ENCODE data around the gene IPPK.

GRCh38 chr9:92589923-92590322 is 80.0 kb downstream of the IPPK start:
- TF ChIP-seq, protein P1, sequence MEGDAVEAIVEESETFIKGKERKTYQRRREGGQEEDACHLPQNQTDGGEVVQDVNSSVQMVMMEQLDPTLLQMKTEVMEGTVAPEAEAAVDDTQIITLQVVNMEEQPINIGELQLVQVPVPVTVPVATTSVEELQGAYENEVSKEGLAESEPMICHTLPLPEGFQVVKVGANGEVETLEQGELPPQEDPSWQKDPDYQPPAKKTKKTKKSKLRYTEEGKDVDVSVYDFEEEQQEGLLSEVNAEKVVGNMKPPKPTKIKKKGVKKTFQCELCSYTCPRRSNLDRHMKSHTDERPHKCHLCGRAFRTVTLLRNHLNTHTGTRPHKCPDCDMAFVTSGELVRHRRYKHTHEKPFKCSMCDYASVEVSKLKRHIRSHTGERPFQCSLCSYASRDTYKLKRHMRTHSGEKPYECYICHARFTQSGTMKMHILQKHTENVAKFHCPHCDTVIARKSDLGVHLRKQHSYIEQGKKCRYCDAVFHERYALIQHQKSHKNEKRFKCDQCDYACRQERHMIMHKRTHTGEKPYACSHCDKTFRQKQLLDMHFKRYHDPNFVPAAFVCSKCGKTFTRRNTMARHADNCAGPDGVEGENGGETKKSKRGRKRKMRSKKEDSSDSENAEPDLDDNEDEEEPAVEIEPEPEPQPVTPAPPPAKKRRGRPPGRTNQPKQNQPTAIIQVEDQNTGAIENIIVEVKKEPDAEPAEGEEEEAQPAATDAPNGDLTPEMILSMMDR (IDR thresholded peaks at IDR 0.05), result no peak
- no peak for TF ChIP-seq POLR2A (IDR thresholded peaks at IDR 0.05)

Measured in testis (tissue), 2 donors.